OCI-LY7 (cell line): ENCODE measurements around the gene PGA4.
"Not testable (repeated sequence)": the region's sequence is repeated elsewhere in the genome, so short reads cannot be mapped to it uniquely, and the experiment has no call there.

Experiments
- EZH2phosphoT487 ChIP-seq: fragments of 200-600 bp; sonication (generic); IDR thresholded peaks from 2 replicates; pipeline ENCODE4 v1.6.1; 2018; ENCODE audit warnings: low read depth, borderline replicate concordance, mild to moderate bottlenecking, mixed run types, antibody characterized with exemption, low read length, moderate library complexity, mixed read lengths
- TF ChIP-seq, protein P1 (sequence below): fragments of 200-600 bp; sonication (generic); conservative IDR thresholded peaks from 2 replicates; pipeline ENCODE4 v1.5.1; 2014; ENCODE audit warnings: mild to moderate bottlenecking, antibody characterized with exemption, low read length, moderate library complexity, mixed read lengths

DNA sequence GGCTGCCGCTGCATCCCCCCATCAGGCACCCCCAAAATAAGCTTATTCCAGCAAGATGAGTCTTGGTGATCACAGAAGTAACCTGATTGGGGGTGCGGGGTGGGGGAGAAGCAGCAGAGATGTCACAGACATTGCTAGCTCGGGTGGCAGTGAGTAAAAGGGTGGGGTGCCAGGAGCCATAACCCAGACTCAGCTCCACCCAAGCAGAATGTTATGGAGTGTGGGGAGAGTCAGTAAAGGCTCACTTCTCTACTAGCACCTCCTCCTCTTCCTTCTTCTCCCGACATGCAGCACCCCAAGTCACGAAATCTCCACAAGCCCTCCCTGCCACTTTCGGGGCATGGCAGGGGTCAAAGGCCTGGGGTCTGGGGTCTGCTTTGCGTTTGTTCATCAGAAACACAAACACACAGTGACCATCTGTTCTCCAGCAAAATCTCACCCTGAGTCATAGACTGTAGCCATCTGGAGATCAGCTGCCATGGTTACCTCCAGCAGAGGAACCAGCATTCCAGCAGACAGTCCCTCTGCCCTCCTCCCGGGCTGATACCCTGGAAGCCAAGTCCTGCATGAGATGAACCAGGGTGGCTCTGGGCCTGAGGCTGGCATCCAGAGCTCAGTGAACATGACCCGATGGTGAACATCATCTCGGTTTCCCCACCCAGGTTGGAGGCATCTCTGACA, 23.3 kb downstream of the PGA4 start:
- TF ChIP-seq, protein P1, sequence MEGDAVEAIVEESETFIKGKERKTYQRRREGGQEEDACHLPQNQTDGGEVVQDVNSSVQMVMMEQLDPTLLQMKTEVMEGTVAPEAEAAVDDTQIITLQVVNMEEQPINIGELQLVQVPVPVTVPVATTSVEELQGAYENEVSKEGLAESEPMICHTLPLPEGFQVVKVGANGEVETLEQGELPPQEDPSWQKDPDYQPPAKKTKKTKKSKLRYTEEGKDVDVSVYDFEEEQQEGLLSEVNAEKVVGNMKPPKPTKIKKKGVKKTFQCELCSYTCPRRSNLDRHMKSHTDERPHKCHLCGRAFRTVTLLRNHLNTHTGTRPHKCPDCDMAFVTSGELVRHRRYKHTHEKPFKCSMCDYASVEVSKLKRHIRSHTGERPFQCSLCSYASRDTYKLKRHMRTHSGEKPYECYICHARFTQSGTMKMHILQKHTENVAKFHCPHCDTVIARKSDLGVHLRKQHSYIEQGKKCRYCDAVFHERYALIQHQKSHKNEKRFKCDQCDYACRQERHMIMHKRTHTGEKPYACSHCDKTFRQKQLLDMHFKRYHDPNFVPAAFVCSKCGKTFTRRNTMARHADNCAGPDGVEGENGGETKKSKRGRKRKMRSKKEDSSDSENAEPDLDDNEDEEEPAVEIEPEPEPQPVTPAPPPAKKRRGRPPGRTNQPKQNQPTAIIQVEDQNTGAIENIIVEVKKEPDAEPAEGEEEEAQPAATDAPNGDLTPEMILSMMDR, result not testable (repeated sequence)
- TF ChIP-seq EZH2phosphoT487, result not testable (repeated sequence)
